Activated CD8-positive, alpha-beta T cell treated with anti-CD3 and anti-CD28 coated beads for 36 hours (primary cell): ENCODE measurements around the gene CCDC152. TPM values are rescaled to one million over a fixed set of nuclear protein-coding genes. Genes with fewer than 3 reads are reported as not detected.
"Not testable (repeated sequence)": the region's sequence is repeated elsewhere in the genome, so short reads cannot be mapped to it uniquely, and the experiment has no call there.

ENCODE experiments used
- ATAC-seq: fragments of 200-7000 bp; cut with Tn5 transposase; one replicate; pipeline ENCODE4 v1.10.0; 2021; ENCODE audit warnings: mild to moderate bottlenecking, moderate library complexity
- CTCF ChIA-PET: fragments of 350-600 bp; sonication (Branson Sonifier 250); formaldehyde crosslinking; loops from one replicate; lab custom pipeline; 2021; ENCODE audit warnings: antibody characterized with exemption; lab: Charles Lee
- POLR2A ChIA-PET: fragments of 350-600 bp; sonication (Branson Sonifier 250); formaldehyde crosslinking; loops from one replicate; lab custom pipeline; 2021; ENCODE audit warnings: antibody characterized with exemption; lab: Charles Lee
- DNase-seq: peaks from one replicate; pipeline ENCODE4 v3.0.0-alpha.2; 2020
- H3K27ac Mint-ChIP-seq: one replicate; pipeline ENCODE4 v1.8.0; 2021; ENCODE audit warnings: mild to moderate bottlenecking, mixed read lengths
- H3K27me3 Mint-ChIP-seq: one replicate; pipeline ENCODE4 v1.8.0; 2021; ENCODE audit warnings: mixed read lengths
- H3K36me3 Mint-ChIP-seq: one replicate; pipeline ENCODE4 v1.8.0; 2021; ENCODE audit warnings: low read depth, mixed read lengths
- H3K4me1 Mint-ChIP-seq: one replicate; pipeline ENCODE4 v1.8.0; 2021; ENCODE audit warnings: low read depth, mixed read lengths
- H3K4me3 Mint-ChIP-seq: one replicate; pipeline ENCODE4 v1.8.0; 2021; ENCODE audit warnings: mild to moderate bottlenecking, moderate library complexity, mixed read lengths
- H3K9me3 Mint-ChIP-seq: one replicate; pipeline ENCODE4 v1.8.0; 2021; ENCODE audit warnings: mixed read lengths
- CTCF ChIP-seq: fragments of 200-600 bp; IDR thresholded peaks from one replicate; pipeline ENCODE4 v1.8.0; 2022; ENCODE audit warnings: antibody characterized with exemption, mild to moderate bottlenecking
- intact Hi-C: fragments of 100-400 bp; cut with micrococcal nuclease; formaldehyde crosslinking; loops from one replicate; pipeline ENCODE4 v1.10.0; 2022
- total RNA-seq, 2 experiments: library from RNA; stranded (reverse); gene quantifications; one replicate each; pipeline ENCODE4 v1.2.3, GENCODE V29; 2021

The CCDC152 gene
- total RNA-seq, 2 experiments from 2014 or later = 10.1 to 10.8 TPM

- Mint-ChIP-seq H3K27ac (no peak overlapping the region), H3K27me3 (peaks cover 8% of the 10 kb centered on the region)
- CTCF ChIA-PET = no interaction called here
These were observed 84.4 kb downstream of the CCDC152 start for GRCh38 chr5:42840842-42841567.

GRCh38 chr5:42842921-42843641 is 86.5 kb downstream of the CCDC152 start:
- Mint-ChIP-seq H3K27ac (no peak overlapping the region), H3K36me3 (no peaks in the 10 kb centered on the region), H3K4me1 (no peaks in the 10 kb centered on the region), H3K9me3 (no peaks in the 10 kb centered on the region), H3K4me3 (no peak overlapping the region), H3K27me3 (peaks cover 9% of the 10 kb centered on the region)
- intact Hi-C loops = no loop called here
- ATAC-seq (no peak), DNase-seq (no peak)
- no peak for TF ChIP-seq CTCF
- ChIA-PET POLR2A (no interaction called here), CTCF (interaction anchor here (1.0 kb wide), 1 partner anchor 66 kb away, joined by 4 read pairs; no protein-coding TSS in a partner anchor)

More at GRCh38 chr5:42840842-42841567, 84.4 kb downstream of the CCDC152 start:
- TF ChIP-seq CTCF = no peak
- no peak overlapping the region for H3K4me3 Mint-ChIP-seq
- H3K36me3 Mint-ChIP-seq = no peaks in the 10 kb centered on the region
- intact Hi-C loops = no loop called here
- POLR2A ChIA-PET = interaction anchor here (0.8 kb wide), 1 partner anchor 235 kb away, joined by 3 read pairs; no protein-coding TSS in a partner anchor
- H3K4me1 Mint-ChIP-seq = no peaks in the 10 kb centered on the region
- no peak for ATAC-seq
- peaks cover 2% of the 10 kb centered on the region for H3K9me3 Mint-ChIP-seq
- no peak for DNase-seq

- intact Hi-C loops = no loop called here
- ATAC-seq = no peak
- ChIA-PET CTCF (interaction anchor here (1.0 kb wide), 1 partner anchor 65 kb away, joined by 4 read pairs; no protein-coding TSS in a partner anchor), POLR2A (no interaction called here)
- H3K4me1 Mint-ChIP-seq = no peaks in the 10 kb centered on the region
- peaks cover 9% of the 10 kb centered on the region for H3K27me3 Mint-ChIP-seq
- H3K27ac Mint-ChIP-seq = no peak overlapping the region
- TF ChIP-seq CTCF = no peak
- H3K36me3 Mint-ChIP-seq = no peaks in the 10 kb centered on the region
- no peaks in the 10 kb centered on the region for H3K9me3 Mint-ChIP-seq
- H3K4me3 Mint-ChIP-seq = no peak overlapping the region
- no peak for DNase-seq
These were observed 87.2 kb downstream of the CCDC152 start for GRCh38 chr5:42843675-42844292.

- H3K27ac Mint-ChIP-seq, H3K4me1 Mint-ChIP-seq, ATAC-seq, intact Hi-C loops, H3K27me3 Mint-ChIP-seq, POLR2A ChIA-PET, DNase-seq, CTCF ChIA-PET, H3K36me3 Mint-ChIP-seq, H3K4me3 Mint-ChIP-seq, H3K9me3 Mint-ChIP-seq: not testable (repeated sequence)
These were observed 87.8 kb downstream of the CCDC152 start for GRCh38 chr5:42844408-42844807.

- Mint-ChIP-seq H3K27me3 (peaks cover 4% of the 10 kb centered on the region), H3K36me3 (no peaks in the 10 kb centered on the region), H3K27ac (no peak overlapping the region), H3K4me1 (no peaks in the 10 kb centered on the region), H3K4me3 (no peak overlapping the region), H3K9me3 (no peaks in the 10 kb centered on the region)
- CTCF ChIA-PET = no interaction called here
- DNase-seq = no peak
- intact Hi-C loops = no loop called here
- ATAC-seq = no peak
- no peak for TF ChIP-seq CTCF
- POLR2A ChIA-PET = no interaction called here
These were observed 91.9 kb downstream of the CCDC152 start for GRCh38 chr5:42848545-42848944.
